HepG2 (cell line): ENCODE results near the gene APOL2.

Source experiments
- CTCF ChIP-seq: sonication (generic); formaldehyde crosslinking; IDR thresholded peaks from 2 replicates; pipeline ENCODE4 v1.5.0; 2020; ENCODE audit warnings: mild to moderate bottlenecking, missing genetic modification reagents, moderate library complexity
- DZIP1 ChIP-seq: sonication (generic); formaldehyde crosslinking; IDR thresholded peaks from 2 replicates; pipeline ENCODE4 v1.5.0; 2020; ENCODE audit warnings: mild to moderate bottlenecking, missing genetic modification reagents
- HDAC2 ChIP-seq: sonication (generic); formaldehyde crosslinking; IDR thresholded peaks from 2 replicates; pipeline ENCODE4 v1.4.0; 2020; ENCODE audit warnings: missing genetic modification reagents
- MAFK ChIP-seq, 2 experiments: IDR thresholded peaks in 1 of 2; conservative IDR thresholded peaks in 1 of 2; 2 replicates each; pipeline ENCODE4 v1.6.1; 2011; ENCODE audit warnings: improper control_type of control experiment in 2 of 2, low read length in 2 of 2
- MNT ChIP-seq: fragments of 450-650 bp; IDR thresholded peaks from 2 replicates; pipeline ENCODE4 v1.6.1; 2016
- MYC ChIP-seq: sonication (generic); formaldehyde crosslinking; IDR thresholded peaks from 2 replicates; pipeline ENCODE4 v1.9.0; 2021; ENCODE audit warnings: missing genetic modification reagents, borderline replicate concordance
- NR2F2 ChIP-seq: IDR thresholded peaks from 2 replicates; pipeline ENCODE4 v1.6.1; 2012; ENCODE audit warnings: low read depth, inconsistent platforms, borderline replicate concordance
- ZFYVE20 ChIP-seq: sonication (generic); formaldehyde crosslinking; IDR thresholded peaks from 2 replicates; pipeline ENCODE4 v1.8.0; 2023; ENCODE audit warnings: low read depth, mild to moderate bottlenecking, moderate library complexity, missing genetic modification reagents, borderline replicate concordance

GRCh38 chr22:36267896-36268485, 28.7 kb upstream of the APOL2 start:
- TF ChIP-seq CTCF (no peak), DZIP1 (no peak), ZFYVE20 (CRISPR knock-in tag) (no peak), MNT (no peak), MAFK (conservative IDR thresholded peaks at IDR 0.05 in 1 of 2, IDR thresholded peaks at IDR 0.05 in 1 of 2; ENCODE audit: low read length in 2 of 2) (no peak), NR2F2 (no peak), HDAC2 (CRISPR knock-in tag) (no peak), MYC (CRISPR knock-in tag) (no peak)
